DOHH2 (cell line): ENCODE data around the gene DNAJC4.

Experiments
- CTCF ChIP-seq: fragments of 200-600 bp; sonication (generic); IDR thresholded peaks from one replicate; pipeline ENCODE4 v1.5.1; 2014; ENCODE audit warnings: antibody characterized with exemption, mild to moderate bottlenecking, low read depth, low read length; ENCODE audit not compliant: poor library complexity, severe bottlenecking
- EZH2phosphoT487 ChIP-seq: fragments of 200-600 bp; sonication (generic); IDR thresholded peaks from 2 replicates; pipeline ENCODE4 v1.6.1; 2017; ENCODE audit warnings: borderline replicate concordance, mild to moderate bottlenecking, antibody characterized with exemption, low read length, moderate library complexity, mixed read lengths

- TF ChIP-seq CTCF (no peak), EZH2phosphoT487 (no peak)
These were observed 44.9 kb downstream of the DNAJC4 start for GRCh38 chr11:64275031-64275800.
